DND-41 (cell line): Measurements from ENCODE around the gene OGDHL.

Experiments
- CTCF ChIP-seq: IDR thresholded peaks from 2 replicates; pipeline ENCODE4 v1.5.1; 2012; ENCODE audit warnings: borderline replicate concordance, low read length, moderate library complexity, mild to moderate bottlenecking; ENCODE audit not compliant: poor library complexity, severe bottlenecking; ENCODE audit errors: extremely low read depth
- EZH2 ChIP-seq: IDR thresholded peaks from 3 replicates; pipeline ENCODE4 v1.6.1; 2012; ENCODE audit warnings: borderline replicate concordance, low read depth, mild to moderate bottlenecking, moderate library complexity, low read length, inconsistent platforms; ENCODE audit not compliant: severe bottlenecking

- TF ChIP-seq CTCF, result no peak
- no peak for TF ChIP-seq EZH2
Measured at GRCh38 chr10:49735161-49735560, 27.0 kb downstream of the OGDHL start.
